Tibial nerve (tissue), 4 donors: ENCODE data around the gene CELF6.

Source experiments
- CTCF ChIP-seq, 5 experiments: fragments of 200-600 bp in 3 of 5; fragments of 450-650 bp in 2 of 5; sonication (generic) in 3 of 5; IDR thresholded peaks; one replicate each; pipeline ENCODE4 v1.5.1; 2016 to 2019; ENCODE audit warnings: antibody characterized with exemption in 5 of 5, mild to moderate bottlenecking in 3 of 5, moderate library complexity in 2 of 5
- EP300 ChIP-seq, 2 donors: sonication (generic); formaldehyde crosslinking; IDR thresholded peaks; one replicate each; pipeline ENCODE4 v1.6.1; 2017; ENCODE audit warnings: antibody characterized with exemption in 2 of 2, mild to moderate bottlenecking in 1 of 2
- POLR2A ChIP-seq, 2 donors: fragments of 450-650 bp; IDR thresholded peaks; one replicate each; pipeline ENCODE4 v1.6.1; 2017; ENCODE audit warnings: antibody characterized with exemption in 2 of 2, mild to moderate bottlenecking in 2 of 2, moderate library complexity in 2 of 2

- TF ChIP-seq CTCF (IDR thresholded peaks at IDR 0.05) (no peak), EP300 (IDR thresholded peaks at IDR 0.05) (no peak), POLR2A (IDR thresholded peaks at IDR 0.05) (no peak)
These were observed 21.4 kb upstream of the CELF6 start for GRCh38 chr15:72341361-72341760.
